A549 (cell line): ENCODE data around the gene TMEM273.

Experiments
- BHLHE40 ChIP-seq: IDR thresholded peaks from 2 replicates; pipeline ENCODE4 v1.6.1; 2012; ENCODE audit warnings: low read depth, low read length, inconsistent platforms
- CEBPB ChIP-seq, 2 experiments: fragments of >200 bp in 1 of 2; sonication (Bioruptor Twin) in 1 of 2; formaldehyde crosslinking in 1 of 2; IDR thresholded peaks; 2 replicates each; pipeline ENCODE4 v1.6.1; 2012 to 2016
- CHD4 ChIP-seq: fragments of 200-600 bp; sonication (generic); IDR thresholded peaks from 2 replicates; pipeline ENCODE4 v1.6.1; 2016; ENCODE audit warnings: antibody characterized with exemption, mild to moderate bottlenecking, borderline replicate concordance
- CTCF ChIP-seq: fragments of >200 bp; sonication (Bioruptor Twin); formaldehyde crosslinking; IDR thresholded peaks from 3 replicates; pipeline ENCODE4 v1.5.1; 2016
- ESRRA ChIP-seq: fragments of 150-350 bp; IDR thresholded peaks from 2 replicates; pipeline ENCODE4 v1.6.1; 2014; ENCODE audit warnings: mild to moderate bottlenecking, low read length, borderline replicate concordance
- HEYL ChIP-seq: fragments of 250-450 bp; sonication (Bioruptor Pico); IDR thresholded peaks from 2 replicates; pipeline ENCODE4 v1.8.0; 2021; ENCODE audit warnings: mild to moderate bottlenecking, moderate library complexity
- HOXA7 ChIP-seq: fragments of 250-450 bp; sonication (Bioruptor Pico); IDR thresholded peaks from 2 replicates; pipeline ENCODE4 v1.5.0; 2020; ENCODE audit warnings: mild to moderate bottlenecking, moderate library complexity
- NFE2L2 ChIP-seq: fragments of 150-350 bp; conservative IDR thresholded peaks from 2 replicates; pipeline ENCODE4 v1.6.1; 2014; ENCODE audit warnings: low read length
- NR3C1 ChIP-seq: fragments of >200 bp; sonication (Bioruptor Twin); formaldehyde crosslinking; IDR thresholded peaks from 3 replicates; pipeline ENCODE4 v1.6.1; 2017
- POLR2AphosphoS2 ChIP-seq: conservative IDR thresholded peaks from 2 replicates; pipeline ENCODE4 v1.6.1; 2012; ENCODE audit warnings: low read length, improper control_type of control experiment, inconsistent platforms
- RCOR1 ChIP-seq: fragments of 150-350 bp; IDR thresholded peaks from 2 replicates; pipeline ENCODE4 v1.6.1; 2014; ENCODE audit warnings: antibody characterized with exemption, low read length, low read depth
- SMC3 ChIP-seq: fragments of >200 bp; sonication (Bioruptor Twin); formaldehyde crosslinking; IDR thresholded peaks from 3 replicates; pipeline ENCODE4 v1.6.1; 2018; ENCODE audit warnings: inconsistent platforms
- TP53 ChIP-seq: fragments of 250-450 bp; sonication (Bioruptor Pico); IDR thresholded peaks from 2 replicates; pipeline ENCODE4 v1.5.0; 2021; ENCODE audit warnings: mild to moderate bottlenecking, moderate library complexity

DNA sequence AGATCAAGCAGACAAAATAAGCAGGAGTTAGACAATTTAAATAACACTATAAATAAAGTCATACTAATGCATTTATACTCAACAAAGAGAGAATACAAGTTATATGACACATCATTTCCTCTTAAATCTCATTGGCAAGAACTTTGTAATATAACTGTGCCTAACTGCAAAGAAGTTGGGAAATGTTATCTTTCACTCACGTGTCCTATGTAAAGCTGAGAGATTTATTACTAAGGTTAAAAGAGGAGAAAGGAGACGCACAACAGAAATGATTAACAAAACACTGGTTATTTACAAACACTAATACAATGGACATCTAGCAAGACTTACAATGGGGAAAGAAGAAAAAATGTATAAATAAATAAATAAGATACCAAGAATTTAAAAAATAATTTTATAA lies 12.7 kb upstream of the TMEM273 start:
- TF ChIP-seq CTCF (no peak), BHLHE40 (no peak), ESRRA (no peak), HOXA7 (no peak), CHD4 (no peak), CEBPB (IDR thresholded peaks at IDR 0.05) (no peak), NR3C1 (no peak), NFE2L2 (no peak), RCOR1 (no peak), POLR2AphosphoS2 (no peak), HEYL (CRISPR knock-in tag) (no peak), SMC3 (no peak), TP53 (CRISPR knock-in tag) (no peak)
